NB4 (cell line): ENCODE results near the gene MACO1.

Experiments used
- DNase-seq: peaks from one replicate; pipeline ENCODE4 v3.0.0; 2010; ENCODE audit warnings: low read depth
- H3K4me3 ChIP-seq: one replicate; pipeline ENCODE4 v1.5.1; 2011; ENCODE audit warnings: mild to moderate bottlenecking, low read depth, low read length, moderate library complexity
- CTCF ChIP-seq: IDR thresholded peaks from one replicate; pipeline ENCODE4 v1.5.1; 2012; ENCODE audit warnings: low read depth, low read length
- MYC ChIP-seq: IDR thresholded peaks from 2 replicates; pipeline ENCODE4 v1.6.1; 2011; ENCODE audit warnings: low read depth, low read length
- POLR2A ChIP-seq: IDR thresholded peaks from 2 replicates; pipeline ENCODE4 v1.6.1; 2011; ENCODE audit warnings: mild to moderate bottlenecking; ENCODE audit not compliant: insufficient read length; ENCODE audit errors: extremely low read depth
- TF ChIP-seq, protein P1 (sequence below): IDR thresholded peaks from 2 replicates; pipeline ENCODE4 v1.6.1; 2011; ENCODE audit warnings: low read depth, low read length

The MACO1 gene

DNA sequence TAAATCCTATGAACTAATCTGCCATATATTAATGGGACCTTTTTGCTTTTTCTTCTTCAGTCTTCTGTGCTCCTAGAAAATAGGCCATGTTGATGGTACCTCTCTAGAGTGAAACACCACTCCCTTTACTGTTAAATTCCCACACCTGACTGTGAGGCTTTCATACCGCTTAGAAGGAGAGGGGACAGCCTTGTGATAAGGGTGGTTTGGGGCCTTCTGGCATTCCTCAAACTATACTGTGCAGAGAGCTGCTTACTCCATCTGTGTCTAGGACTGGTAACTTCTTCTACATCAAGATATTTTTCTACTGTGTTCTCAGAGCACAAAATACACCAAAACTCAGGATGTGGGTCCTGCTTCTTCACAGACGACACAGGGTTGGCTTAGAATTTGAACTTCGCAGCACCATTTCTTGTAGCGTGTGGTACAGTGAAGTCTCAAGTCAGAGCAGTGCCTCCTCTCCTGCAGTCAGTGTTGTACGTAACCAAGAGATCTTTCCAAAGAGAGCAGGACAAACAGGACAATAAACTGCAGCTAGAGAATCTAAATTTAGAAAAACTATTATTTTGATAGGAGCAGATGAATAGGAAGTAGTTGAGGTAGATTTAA, 43.8 kb downstream of the MACO1 start:
- no peak overlapping the region for H3K4me3 ChIP-seq
- no peak for TF ChIP-seq POLR2A
- TF ChIP-seq, protein P1, sequence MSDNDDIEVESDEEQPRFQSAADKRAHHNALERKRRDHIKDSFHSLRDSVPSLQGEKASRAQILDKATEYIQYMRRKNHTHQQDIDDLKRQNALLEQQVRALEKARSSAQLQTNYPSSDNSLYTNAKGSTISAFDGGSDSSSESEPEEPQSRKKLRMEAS = no peak
- no peak for TF ChIP-seq MYC
- TF ChIP-seq CTCF = no peak

DNA sequence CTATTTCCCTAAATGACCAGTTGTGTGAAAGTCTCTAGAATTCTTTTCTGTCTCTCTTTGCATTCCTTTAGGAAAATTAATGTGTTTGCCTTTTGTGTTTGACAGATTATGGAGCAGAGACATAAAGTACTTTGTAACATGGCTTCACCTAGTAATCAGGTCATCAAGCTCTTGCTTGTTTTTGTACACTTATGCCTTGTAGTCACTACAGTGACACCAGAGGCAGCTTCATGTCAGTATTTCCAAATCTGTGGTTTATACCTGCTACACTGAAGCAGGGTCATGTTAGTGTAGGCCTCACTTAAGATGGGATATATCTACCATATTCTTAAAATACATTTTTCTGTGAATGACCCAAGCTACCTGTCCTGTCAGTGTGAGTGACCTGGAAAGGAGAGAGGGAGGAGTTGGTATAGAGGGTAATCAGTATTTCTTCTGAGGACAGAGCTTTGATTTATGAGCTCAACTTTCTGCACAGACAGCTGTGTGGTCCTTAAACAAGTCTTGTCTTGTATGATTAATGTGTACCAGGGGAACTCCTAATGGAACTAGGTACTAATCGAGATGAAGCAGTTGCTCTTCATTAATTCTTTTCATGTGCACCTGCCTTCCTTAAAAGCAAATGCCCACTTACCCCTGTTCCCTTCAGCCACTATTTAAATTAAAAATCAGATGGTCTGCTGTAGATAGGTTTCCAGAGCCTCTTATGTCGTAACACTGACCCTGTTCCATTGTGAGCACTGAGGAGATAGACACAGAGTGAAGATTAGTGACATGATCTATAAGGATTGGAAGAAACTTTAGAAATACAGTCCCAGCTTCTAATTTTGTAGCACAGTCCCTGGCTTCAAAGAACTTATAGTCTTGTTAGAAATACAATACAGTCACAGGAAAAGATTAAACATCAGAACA, 45.7 kb downstream of the MACO1 start:
- DNase-seq = no peak
- no peak overlapping the region for H3K4me3 ChIP-seq
- no peak for TF ChIP-seq CTCF
- TF ChIP-seq, protein P1 = no peak
- TF ChIP-seq MYC = no peak
- no peak for TF ChIP-seq POLR2A

More for the DNA sequence above, 43.8 kb downstream of the MACO1 start:
- no peak for DNase-seq

GRCh38 chr1:25477448-25478034, 46.8 kb downstream of the MACO1 start:
- H3K4me3 ChIP-seq = no peak overlapping the region
- DNase-seq = no peak
- TF ChIP-seq POLR2A (no peak), CTCF (no peak), MYC (no peak)
- TF ChIP-seq, protein P1 = no peak

- TF ChIP-seq, protein P1 = no peak
- no peak for TF ChIP-seq CTCF
- no peak for TF ChIP-seq POLR2A
- TF ChIP-seq MYC = no peak
- H3K4me3 ChIP-seq = no peak overlapping the region
- no peak for DNase-seq
Measured at GRCh38 chr1:25478633-25479032, 47.9 kb downstream of the MACO1 start.

DNA sequence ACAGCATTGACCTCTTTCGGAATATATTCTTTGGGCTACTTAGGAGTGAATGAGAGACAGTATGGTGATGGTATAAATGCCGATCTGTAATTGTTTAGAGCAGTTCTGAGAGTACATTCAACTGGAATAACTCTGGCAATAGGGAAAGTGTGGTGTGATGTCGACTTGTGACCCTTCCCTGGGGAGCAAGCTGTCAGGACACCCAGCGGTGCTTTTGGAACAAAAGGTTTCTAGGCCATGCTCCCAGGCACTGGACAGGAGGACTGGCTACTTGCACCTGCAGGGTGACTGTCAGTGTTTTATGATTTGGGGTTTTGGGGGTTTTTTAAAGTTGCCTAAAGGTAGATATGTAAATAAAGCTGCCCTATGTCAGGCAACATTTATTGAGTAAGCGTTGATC, 50.9 kb downstream of the MACO1 start:
- DNase-seq = no peak
- H3K4me3 ChIP-seq = no peak overlapping the region
- TF ChIP-seq CTCF = no peak
- TF ChIP-seq, protein P1 = no peak
- TF ChIP-seq POLR2A = no peak
- TF ChIP-seq MYC = no peak
